ENCODE data around the gene ANXA8L1.
A peak's percentile ranks its signal among the peaks of the same experiment; 100 is the strongest.
"Not testable (repeated sequence)": the region's sequence is repeated elsewhere in the genome, so short reads cannot be mapped to it uniquely, and the experiment has no call there.

Gene ANXA8L1

GRCh38 chr10:46396441-46397279 lies 21.1 kb downstream of the ANXA8L1 start:
- H3K27ac ChIP-seq, result peak overlapping the region; percentile 56
- DNase-seq (ENCODE audit: low read depth, low spot score), result not testable (repeated sequence)

DNA sequence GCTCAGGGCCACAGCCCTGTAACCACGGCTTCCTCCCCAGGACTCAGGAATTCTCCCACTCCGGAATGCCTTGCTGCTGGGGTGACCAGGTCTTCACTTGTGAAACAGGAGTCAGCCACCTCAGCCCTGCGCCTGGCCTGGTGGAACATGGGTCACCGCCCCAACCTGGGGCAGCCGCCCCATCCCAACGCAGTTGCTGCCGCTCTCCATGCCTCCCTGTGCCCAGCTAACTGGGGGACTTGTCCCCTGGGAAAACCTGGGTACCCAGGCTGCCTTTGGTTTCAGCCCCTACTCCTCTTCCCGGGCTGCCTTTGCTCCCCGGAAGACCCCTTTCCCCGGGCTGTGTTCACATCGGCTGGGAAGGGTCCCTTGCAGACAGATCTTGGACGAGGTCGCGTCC lies 22.2 kb downstream of the ANXA8L1 start:
- not testable (repeated sequence) for DNase-seq (ENCODE audit: low read depth, low spot score)
- peak overlapping the region; percentile 62 for H3K27ac ChIP-seq

DNA sequence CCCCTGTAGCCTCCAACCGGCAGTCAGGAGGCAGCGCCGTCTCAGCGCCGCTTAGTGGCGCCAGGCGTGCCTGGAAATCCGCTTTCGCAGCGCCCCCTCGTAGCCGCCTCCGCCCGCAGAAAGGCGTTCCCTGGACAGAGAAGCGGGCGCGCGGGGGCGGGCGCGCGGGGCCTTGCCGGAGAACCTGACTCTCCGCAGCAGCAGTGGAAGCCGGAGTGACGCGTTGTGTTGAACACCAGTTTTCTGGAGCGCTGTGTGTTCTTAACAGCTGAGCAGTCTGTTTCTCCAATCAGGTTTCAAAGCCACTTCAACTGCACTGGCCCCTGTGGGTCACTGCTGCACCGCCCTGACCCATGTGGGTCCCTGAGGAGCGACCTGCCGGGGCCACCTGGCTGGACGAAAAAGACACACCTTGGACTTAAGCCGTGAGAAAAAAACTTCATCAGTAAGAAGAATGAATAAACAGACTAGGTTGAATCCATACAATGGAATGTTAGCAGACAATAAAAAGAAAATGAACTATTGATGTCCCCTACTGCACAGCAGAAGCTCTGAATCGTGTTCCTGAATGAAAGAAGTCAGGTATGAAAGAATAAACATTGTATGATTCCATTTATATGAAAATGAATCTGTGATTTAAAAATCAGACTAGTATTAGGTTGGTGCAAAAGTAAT lies 22.8 kb downstream of the ANXA8L1 start:
- H3K27ac ChIP-seq, result peak overlapping the region; percentile 62
- DNase-seq (ENCODE audit: low read depth, low spot score), result not testable (repeated sequence)

- H3K27ac ChIP-seq; DNase-seq (ENCODE audit: low read depth, low spot score): not testable (repeated sequence)
Measured at GRCh38 chr10:46409556-46409955, 34.0 kb downstream of the ANXA8L1 start.

GRCh38 chr10:46411123-46411522 lies 35.5 kb downstream of the ANXA8L1 start:
- H3K27ac ChIP-seq; DNase-seq (ENCODE audit: low read depth, low spot score): not testable (repeated sequence)

- not testable (repeated sequence) for H3K27ac ChIP-seq; DNase-seq (ENCODE audit: low read depth, low spot score)
Measured at GRCh38 chr10:46412665-46413064, 37.1 kb downstream of the ANXA8L1 start.

DNA sequence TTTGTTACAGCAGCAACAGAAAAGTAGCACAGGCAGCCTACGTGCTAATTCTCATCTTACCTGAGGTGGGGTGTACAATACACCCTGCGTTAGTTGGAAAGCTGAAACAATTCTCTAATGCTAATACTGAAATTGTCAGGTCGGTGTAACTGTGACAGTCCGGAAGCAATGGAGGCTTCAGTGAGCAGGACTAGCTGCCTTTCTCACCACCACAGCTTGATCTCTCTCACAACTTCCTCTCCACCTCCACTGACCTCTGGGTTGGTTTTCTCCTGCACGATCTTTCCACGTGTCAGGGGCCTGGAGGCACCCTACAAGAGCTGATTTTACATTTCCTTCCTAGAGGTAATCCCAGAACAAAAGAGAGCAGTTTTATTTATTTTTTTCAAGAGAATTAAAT lies 39.7 kb downstream of the ANXA8L1 start:
- not testable (repeated sequence) for H3K27ac ChIP-seq; DNase-seq (ENCODE audit: low read depth, low spot score)

DNA sequence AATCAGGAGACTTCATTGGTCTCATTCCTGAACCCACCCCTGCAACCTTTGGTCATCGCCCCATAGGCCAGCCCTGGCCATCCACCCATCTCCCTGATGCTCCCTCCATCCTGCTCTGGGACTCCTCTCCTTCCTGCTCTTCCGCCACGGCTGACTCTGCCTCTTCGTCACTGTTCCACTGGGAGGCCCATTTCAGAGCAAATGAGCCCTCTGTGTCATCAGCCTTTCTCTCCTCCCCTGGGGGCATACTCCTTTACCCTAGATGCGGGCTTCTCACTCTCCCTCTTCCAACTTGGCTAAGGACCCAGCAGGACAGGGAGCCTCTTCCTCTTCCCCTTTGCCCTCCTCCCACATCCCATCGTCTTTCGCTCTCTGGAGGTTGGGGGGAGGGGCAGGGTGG lies 42.7 kb downstream of the ANXA8L1 start:
- DNase-seq (ENCODE audit: low read depth, low spot score); H3K27ac ChIP-seq: not testable (repeated sequence)

DNA sequence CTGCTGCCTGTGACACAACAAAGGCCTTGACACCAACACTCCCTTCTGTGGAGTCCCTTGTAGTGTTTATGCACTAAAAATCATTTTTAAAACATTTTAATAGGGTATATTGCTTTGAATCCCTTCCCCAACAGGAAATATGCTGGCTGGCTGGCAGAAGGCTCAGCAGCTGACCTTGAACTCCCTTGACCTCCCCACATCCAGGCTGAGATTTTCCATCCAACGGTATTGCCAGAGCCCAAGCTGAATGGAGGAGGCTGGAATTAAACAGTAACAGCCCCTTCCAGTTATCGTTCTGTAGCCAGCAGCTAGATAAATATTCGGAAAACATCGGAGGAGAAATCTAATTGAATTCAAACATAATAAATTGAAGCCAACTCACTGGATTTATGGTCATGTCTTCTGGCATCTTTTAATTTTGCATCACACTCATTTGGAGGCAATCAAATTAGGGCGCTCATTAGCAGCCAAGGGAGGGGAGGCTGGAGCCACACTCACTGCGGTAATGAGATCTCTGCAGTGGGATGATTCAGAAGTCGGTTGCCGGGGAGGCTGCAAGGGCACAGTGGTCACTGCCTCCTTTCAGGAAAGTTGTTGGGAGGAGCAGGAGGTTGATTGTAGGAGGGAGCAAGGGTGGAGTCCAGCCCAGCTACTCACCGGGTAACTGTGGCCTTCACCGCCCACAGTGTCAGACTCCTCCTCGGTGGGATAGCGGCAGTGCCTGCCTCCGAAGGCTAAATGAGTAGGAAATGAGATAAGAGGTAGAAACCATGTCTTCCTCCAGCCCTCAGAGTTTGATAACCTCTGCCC lies 44.2 kb downstream of the ANXA8L1 start:
- not testable (repeated sequence) for H3K27ac ChIP-seq; DNase-seq (ENCODE audit: low read depth, low spot score)

DNA sequence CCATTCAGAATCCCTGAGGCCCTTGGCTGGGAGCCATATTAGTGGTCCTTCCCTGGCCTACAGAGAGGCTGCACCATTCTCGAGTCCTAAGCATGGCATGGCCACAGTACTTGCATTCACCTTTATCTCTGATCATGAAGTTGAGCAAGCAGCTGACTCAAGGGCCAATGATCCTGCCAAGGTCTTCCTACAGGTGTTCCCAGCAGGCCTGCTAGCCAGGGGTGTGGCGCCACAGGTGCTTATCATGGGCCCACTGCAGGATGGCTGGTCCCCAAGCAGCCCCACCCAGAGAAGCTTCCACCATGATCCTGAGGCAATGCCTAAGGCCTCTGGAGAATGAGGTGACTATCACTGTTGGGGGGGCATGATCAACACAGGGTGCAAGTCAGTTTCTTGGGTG lies 48.0 kb downstream of the ANXA8L1 start:
- DNase-seq (ENCODE audit: low read depth, low spot score); H3K27ac ChIP-seq: not testable (repeated sequence)

DNA sequence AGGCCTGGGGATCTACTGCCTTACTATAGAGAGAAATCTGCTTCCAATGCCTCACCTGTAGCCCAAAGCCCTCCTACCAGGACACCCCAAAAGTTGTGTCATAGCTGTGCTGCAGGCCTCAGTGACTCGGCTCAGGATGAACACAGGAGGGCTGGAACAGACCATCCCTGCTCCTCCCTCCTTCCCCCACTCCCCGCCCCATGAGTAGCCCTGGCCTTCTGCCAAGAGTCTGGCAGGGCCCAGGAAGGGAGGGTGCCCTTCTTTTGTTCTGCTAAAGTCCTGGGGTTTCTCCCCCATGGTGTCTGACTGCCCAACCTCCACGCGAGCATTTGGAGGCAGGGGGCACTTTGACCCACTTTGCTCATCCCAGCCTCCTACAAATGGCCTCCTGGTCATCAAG lies 65.4 kb downstream of the ANXA8L1 start:
- DNase-seq (ENCODE audit: low read depth, low spot score); H3K27ac ChIP-seq: not testable (repeated sequence)

Measured in epithelial cell of prostate (primary cell).